HS-5 (cell line): ENCODE measurements around the gene PYGM.
"Not testable (repeated sequence)": the region's sequence is repeated elsewhere in the genome, so short reads cannot be mapped to it uniquely, and the experiment has no call there.

Experiments
- DNase-seq: peaks from one replicate; pipeline ENCODE4 v3.0.0-alpha.2; 2012; ENCODE audit warnings: low read depth

Gene PYGM

DNA sequence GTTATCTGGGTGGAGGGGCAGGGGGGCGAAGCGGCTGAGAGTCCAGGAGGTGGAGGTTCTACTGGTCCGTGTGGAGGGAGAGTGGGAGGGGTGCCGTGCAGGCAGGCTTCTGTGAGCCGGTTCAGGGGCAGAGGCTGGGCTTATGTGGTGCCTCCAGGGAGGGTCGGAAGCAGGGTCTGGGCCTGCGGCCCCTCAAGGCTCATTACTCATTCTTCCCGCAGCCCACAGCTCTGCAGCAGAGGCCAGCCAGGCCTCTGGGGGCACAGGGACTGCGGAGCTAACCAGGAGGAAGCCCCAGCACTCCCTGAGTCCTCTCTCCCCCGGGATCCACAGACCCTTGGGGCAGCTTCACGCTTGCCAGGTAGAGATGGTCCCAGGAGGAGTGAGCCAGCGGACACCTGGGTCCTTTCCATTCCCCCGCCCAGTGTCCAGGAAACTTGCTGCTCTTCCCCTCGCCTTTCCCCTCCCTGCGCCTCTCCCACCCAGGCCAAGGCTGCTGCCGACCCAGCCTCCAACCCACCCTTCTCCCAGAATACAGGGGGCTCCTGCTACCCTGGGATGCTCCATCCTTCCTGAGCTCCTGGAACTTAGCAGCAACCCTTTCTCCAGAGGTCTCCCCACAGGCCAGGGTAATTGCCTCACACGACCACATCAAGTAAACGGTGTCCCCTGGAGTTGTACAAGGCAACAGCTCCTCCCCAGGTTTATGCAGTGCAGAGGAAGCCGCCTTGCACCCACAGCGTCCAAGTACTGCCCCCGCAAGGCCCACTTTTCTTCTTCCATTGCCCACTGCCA lies 43.1 kb downstream of the PYGM start:
- DNase-seq, result no peak

DNA sequence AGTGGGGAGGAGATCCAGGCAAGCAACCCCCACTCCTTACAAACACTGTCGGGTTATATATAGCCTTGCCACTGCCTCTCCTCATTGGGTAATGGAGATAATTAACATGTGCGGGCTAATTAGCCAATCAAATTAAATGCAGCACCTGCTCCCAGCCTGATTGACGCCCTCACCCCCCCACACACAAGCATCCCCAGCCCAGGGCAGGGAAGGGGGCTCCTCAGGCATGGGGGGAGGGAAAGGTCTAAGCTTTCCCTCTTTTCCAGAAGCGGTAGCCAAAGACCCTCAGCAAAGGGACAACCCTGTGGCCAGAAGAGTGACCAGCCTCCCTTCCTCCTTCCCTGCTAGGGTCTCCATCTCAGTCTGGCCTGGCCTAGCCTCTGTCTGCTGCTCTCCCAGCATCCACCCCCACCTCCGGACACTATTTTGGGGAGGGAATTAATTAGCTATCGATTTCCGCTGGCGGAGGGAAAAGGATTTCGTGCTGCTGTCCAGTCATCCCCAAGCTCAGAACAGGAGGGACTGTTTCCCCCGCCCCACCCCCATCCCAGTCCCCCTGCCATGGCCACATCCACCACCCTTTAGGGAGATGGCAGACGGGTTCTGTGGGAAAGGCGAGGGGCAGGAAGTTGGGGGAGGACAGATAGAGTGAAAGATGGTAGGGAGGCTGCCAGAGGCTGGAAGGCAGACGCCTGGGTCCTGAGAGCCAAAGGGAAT lies 43.9 kb downstream of the PYGM start:
- DNase-seq, result no peak

GRCh38 chr11:64715110-64715509 lies 44.7 kb downstream of the PYGM start:
- DNase-seq, result no peak

DNA sequence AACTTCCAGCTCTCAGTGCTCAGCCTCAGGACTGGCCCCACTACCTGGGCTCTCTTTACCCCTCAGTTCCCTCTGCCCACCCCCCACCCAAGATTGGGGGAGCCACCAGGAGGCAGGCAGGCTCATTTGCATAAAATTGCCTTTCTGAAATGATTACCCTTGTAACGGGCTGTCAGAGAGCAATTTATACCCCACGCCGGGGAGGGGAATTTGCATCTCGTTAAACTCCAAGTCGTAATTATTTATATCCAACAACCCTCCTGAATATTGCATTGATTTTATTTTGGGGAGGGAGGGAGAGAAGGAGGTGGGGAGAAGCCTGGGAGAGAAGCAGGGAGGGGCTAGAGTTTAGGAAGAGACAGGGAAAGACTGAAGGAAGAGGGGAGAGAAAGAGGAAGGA lies 45.1 kb downstream of the PYGM start:
- DNase-seq, result no peak

DNA sequence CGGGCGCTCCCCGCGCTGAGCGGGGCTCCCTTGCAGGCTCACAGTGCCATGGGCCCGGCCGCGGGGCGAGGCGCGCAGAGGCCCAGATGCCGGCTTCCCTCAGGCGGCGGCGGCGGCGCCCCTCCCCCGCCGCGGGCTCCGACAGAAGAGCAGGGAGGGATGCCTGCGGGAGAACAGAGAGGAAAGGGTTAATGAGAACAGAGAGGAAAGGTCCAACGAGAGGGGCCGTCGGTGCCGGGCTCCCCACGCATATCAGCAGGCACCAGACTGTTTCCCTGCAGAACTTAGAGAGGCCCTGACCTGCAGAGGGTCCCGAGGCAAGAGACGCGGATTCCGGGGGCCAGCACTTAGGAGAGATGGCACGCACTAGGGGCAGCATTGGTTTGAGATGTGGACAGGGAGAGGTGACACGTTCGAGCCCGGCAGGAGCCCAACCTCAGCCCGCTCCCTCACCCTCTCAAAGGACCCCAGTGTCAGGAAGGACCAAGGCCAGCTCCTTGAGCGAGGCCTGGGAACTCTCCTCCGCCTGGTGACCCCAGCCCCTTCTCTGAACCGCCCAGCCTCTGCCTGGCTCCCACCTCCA lies 45.9 kb downstream of the PYGM start:
- no peak for DNase-seq

- DNase-seq, result no peak
Measured at GRCh38 chr11:64713016-64713707, 46.6 kb downstream of the PYGM start.

GRCh38 chr11:64712430-64713015 lies 47.3 kb downstream of the PYGM start:
- no peak for DNase-seq

- no peak for DNase-seq
Measured at GRCh38 chr11:64711956-64712362, 47.8 kb downstream of the PYGM start.

- no peak for DNase-seq
Measured at GRCh38 chr11:64711138-64711955, 48.4 kb downstream of the PYGM start.

DNA sequence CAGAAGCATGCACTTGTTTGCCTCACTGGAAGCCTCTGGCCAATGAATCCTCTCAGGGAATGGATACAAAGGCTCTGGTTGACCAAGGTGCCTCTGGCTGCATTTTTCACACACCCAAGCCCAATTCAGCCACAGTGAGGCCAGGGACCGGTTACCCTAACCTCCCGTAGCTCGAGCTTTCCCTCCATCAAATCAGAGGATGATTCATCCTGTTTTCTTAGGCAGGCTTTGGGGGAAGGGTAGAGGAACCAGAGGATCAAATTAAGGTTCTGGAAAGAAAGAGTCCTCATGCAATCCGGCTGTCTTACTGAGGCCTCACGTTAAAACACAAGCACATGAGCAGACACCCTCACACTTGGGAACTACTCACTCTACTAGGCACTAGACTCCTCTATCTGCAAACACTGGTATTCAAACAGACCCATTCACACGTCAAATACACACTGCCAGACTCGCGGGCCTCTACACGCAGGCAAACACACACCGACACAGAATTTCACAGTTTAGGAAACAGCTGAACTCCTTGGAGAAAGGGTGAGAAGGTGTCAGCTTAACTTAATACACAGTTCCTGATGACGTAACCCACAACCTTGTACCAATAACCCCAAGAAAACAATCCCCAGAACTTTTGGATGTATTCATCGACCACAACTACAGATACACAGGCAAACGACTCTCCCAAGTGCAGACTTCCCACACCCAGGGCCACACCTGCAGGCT lies 49.2 kb downstream of the PYGM start:
- no peak for DNase-seq

- no peak for DNase-seq
Measured at GRCh38 chr11:64705501-64705900, 54.3 kb downstream of the PYGM start.

GRCh38 chr11:64703048-64703447 lies 56.7 kb downstream of the PYGM start:
- no peak for DNase-seq

- not testable (repeated sequence) for DNase-seq
Measured at GRCh38 chr11:64701956-64702355, 57.8 kb downstream of the PYGM start.

GRCh38 chr11:64698427-64698826 lies 61.3 kb downstream of the PYGM start:
- DNase-seq, result no peak

- no peak for DNase-seq
Measured at GRCh38 chr11:64697663-64698375, 62.0 kb downstream of the PYGM start.
